NB4 (cell line): Measurements from ENCODE around the gene GRB10.

Source experiments
- CTCF ChIP-seq: IDR thresholded peaks from one replicate; pipeline ENCODE4 v1.5.1; 2012; ENCODE audit warnings: low read depth, low read length
- POLR2A ChIP-seq: IDR thresholded peaks from 2 replicates; pipeline ENCODE4 v1.6.1; 2011; ENCODE audit warnings: mild to moderate bottlenecking; ENCODE audit not compliant: insufficient read length; ENCODE audit errors: extremely low read depth

GRCh38 chr7:50659329-50659965, 123.2 kb downstream of the GRB10 start:
- TF ChIP-seq CTCF (no peak), POLR2A (no peak)
